Neuron (in vitro differentiated cells): Measurements from ENCODE around the gene CCDC73.
"Not testable (repeated sequence)": the region's sequence is repeated elsewhere in the genome, so short reads cannot be mapped to it uniquely, and the experiment has no call there.

ENCODE experiments used
- H2AFZ ChIP-seq: one replicate; pipeline ENCODE4 v1.6.1; 2013; ENCODE audit warnings: low read depth, mild to moderate bottlenecking, inconsistent platforms, low read length, moderate library complexity
- H3K27me3 ChIP-seq: one replicate; pipeline ENCODE4 v1.6.1; 2013; ENCODE audit warnings: low read length; ENCODE audit not compliant: insufficient read depth
- H3K36me3 ChIP-seq: one replicate; pipeline ENCODE4 v1.6.1; 2013; ENCODE audit warnings: low read length; ENCODE audit not compliant: insufficient read depth
- H3K4me1 ChIP-seq: one replicate; pipeline ENCODE4 v1.6.1; 2013; ENCODE audit warnings: low read length; ENCODE audit not compliant: insufficient read depth
- H3K4me3 ChIP-seq: 2 replicates; pipeline ENCODE4 v1.5.1; 2013; ENCODE audit warnings: mild to moderate bottlenecking, low read length, moderate library complexity
- H3K9me3 ChIP-seq: one replicate; pipeline ENCODE4 v1.6.1; 2013; ENCODE audit warnings: low read length

CCDC73 gene

DNA sequence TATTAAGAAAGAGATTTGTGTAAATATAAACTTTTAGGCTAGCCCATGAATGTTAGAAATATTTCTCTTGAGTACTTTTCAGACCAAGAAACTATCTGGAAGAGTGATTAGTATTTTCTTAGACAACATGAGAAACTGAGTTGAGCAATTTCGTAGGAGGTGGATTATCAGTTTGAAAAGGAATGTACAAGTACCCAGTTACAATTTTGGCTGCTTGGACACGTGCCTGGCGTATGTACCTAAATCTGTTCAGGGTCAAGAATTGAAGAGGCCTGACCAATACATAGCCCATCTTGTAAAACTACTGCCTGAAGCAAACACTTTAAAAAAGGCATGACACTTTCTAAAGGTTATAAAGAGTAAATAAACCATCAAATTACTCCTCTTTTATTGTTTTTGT is 71.1 kb downstream of the CCDC73 start:
- no peak overlapping the region for H3K4me3 ChIP-seq
- H3K4me1 ChIP-seq = no peaks in the 10 kb centered on the region
- H2AFZ ChIP-seq = no peak overlapping the region
- H3K9me3 ChIP-seq = no peaks in the 10 kb centered on the region
- no peaks in the 10 kb centered on the region for H3K36me3 ChIP-seq
- H3K27me3 ChIP-seq = peaks cover 7% of the 10 kb centered on the region

DNA sequence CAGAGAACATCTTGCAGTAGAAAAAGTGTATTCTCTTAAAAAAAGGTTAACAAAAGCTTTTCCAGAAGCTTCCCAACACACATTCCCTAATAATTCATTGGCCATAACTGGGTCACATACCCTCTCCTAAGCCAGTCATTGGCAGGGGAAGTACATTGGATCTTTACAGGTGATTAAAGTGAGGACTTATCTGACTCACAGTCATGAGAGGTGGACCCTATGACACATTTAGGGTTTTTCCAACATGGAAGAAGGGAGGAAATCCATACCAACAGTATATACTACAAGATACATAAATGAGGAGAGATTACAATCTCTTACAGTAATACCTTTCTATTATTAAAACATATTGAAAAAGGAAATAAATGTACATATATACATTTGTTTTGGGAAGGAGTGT is 72.2 kb downstream of the CCDC73 start:
- H3K9me3 ChIP-seq = no peaks in the 10 kb centered on the region
- H3K4me3 ChIP-seq = no peak overlapping the region
- H3K27me3 ChIP-seq = peaks cover 10% of the 10 kb centered on the region
- H3K36me3 ChIP-seq = no peaks in the 10 kb centered on the region
- H2AFZ ChIP-seq = no peak overlapping the region
- H3K4me1 ChIP-seq = no peaks in the 10 kb centered on the region

DNA sequence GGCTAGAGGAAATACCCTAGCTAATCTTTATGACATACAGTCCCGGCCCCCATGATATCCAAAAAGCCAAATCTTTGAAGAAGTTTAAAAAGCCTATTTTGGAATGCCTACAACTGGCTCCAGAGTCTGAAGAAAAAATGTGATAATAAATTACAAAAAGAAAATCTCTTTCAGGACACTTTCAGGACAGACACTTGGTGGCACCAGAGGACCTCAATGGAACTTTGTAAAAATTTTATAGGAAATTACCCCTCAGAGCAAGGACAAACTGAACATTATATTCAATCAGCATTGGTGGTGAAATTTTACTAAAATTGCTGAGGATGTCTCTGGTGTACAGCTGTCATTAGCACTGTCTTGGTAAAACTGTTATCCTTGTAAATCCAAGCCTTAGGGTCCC is 81.0 kb downstream of the CCDC73 start:
- Histone ChIP-seq H3K4me1 (no peaks in the 10 kb centered on the region), H2AFZ (no peak overlapping the region), H3K9me3 (no peaks in the 10 kb centered on the region), H3K27me3 (peaks cover 6% of the 10 kb centered on the region), H3K36me3 (no peaks in the 10 kb centered on the region), H3K4me3 (no peak overlapping the region)

DNA sequence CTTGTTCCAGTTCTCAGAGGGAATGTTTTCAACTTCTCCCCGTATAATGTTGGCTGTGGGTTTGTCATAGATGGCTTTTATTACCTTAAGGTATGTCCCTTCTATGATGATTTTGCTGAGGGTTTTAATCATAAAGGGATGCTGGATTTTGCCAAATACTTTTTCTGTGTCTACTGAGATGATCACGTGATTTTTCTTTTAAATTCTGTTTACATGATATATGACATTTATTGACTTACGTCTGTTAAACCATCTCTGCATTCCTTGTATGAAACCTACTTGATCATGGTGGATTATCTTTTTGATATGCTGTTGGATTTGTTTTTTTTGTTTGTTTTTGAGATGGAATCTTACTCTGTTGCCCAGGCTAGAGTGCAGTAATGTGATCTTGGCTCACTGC is 85.5 kb downstream of the CCDC73 start:
- H3K4me1 ChIP-seq, H3K9me3 ChIP-seq, H2AFZ ChIP-seq, H3K36me3 ChIP-seq, H3K4me3 ChIP-seq, H3K27me3 ChIP-seq: not testable (repeated sequence)

DNA sequence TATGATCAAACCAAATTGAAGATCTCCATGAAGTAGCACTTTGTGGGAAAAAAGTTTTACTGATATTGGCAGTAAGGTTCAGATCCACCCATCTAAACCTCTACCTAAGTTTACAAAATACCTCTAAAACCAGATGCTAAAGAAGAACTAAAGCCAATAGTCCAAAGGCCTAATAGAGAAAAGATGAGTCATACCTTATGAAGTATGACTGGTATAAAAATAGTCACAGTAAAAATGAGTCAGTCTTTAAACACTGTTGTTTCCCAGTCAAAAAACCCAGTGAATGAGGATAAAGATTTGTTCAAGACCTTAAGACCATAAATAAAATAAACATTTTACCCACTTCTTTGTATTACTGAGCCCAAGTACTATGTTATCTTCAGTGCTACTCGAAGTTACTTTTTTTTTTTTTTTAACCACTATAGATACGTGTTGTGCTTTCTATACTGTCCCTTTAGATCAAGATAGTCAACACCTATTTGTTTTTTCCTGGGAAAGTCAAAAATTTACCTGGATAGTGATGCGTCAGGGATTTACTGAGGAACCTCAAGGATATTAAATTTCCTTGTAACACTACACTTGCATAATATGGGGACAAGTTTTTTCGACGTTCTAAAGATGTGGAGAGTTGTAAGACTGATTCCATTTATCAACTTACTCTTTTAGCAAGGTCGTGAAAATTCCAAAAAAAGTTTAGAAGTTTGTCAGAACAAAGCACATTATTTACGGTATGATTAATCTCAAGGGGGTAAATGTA is 87.3 kb downstream of the CCDC73 start:
- Histone ChIP-seq H3K27me3 (peaks cover 2% of the 10 kb centered on the region), H3K36me3 (no peaks in the 10 kb centered on the region), H3K9me3 (no peaks in the 10 kb centered on the region), H3K4me1 (no peaks in the 10 kb centered on the region), H3K4me3 (no peak overlapping the region), H2AFZ (no peak overlapping the region)

DNA sequence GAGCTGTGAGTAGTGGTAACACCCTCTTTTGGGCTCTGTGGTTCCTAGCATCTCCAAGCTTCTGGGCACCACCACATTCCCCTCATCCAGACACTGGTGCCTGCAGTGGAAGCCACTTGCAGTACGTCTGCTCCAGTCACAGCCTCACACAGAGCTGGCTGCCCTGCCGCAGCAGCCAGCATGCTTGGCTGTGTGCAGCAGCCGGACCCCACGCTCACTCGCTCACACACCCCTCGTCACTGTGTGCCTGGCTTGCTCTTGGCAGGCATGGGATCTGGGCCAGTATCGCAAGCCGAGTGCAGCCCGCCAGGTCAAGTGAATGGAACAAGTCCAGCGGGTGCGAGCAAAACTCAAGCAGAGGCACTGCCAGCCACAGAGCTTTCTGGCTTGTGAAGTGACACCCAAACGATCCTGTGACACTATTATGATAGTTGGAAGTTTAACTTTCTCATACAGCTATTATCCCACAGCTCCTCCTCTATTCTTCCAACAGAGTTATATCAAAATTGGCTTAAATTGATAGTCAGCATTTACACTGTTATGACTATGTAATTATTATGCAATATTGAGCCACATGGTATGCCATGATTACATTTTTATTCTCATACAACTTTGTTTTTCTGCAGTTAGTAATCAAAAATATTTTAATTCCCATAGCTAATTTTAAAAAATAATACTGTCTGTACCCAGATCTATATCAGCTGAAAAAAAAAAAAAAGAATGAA is 89.0 kb downstream of the CCDC73 start:
- no peaks in the 10 kb centered on the region for H3K36me3 ChIP-seq
- H2AFZ ChIP-seq = no peak overlapping the region
- H3K4me3 ChIP-seq = no peak overlapping the region
- peaks cover 2% of the 10 kb centered on the region for H3K27me3 ChIP-seq
- H3K4me1 ChIP-seq = no peaks in the 10 kb centered on the region
- H3K9me3 ChIP-seq = no peaks in the 10 kb centered on the region

DNA sequence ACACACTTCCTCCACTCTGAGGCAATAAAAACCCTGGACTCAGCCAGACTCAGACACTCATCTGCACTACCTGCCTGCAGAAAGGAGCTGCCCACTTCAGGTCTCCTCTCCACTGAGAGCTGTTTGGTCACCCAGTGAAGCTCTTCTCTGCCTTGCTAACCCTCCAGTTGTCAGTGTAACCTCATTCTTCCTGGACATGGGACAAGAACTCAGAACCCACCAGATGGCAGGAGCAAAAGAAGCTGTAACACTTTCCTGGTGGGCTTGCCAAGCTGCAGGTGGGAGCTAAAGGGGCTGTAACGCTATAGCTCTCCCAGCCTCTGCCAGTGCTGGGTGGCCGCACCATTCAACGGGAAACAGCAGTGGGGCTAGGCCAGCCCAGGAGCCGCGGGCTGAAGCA is 89.7 kb downstream of the CCDC73 start:
- Histone ChIP-seq H2AFZ (no peak overlapping the region), H3K4me3 (no peak overlapping the region), H3K27me3 (peaks cover 2% of the 10 kb centered on the region), H3K9me3 (no peaks in the 10 kb centered on the region), H3K4me1 (no peaks in the 10 kb centered on the region), H3K36me3 (no peaks in the 10 kb centered on the region)

DNA sequence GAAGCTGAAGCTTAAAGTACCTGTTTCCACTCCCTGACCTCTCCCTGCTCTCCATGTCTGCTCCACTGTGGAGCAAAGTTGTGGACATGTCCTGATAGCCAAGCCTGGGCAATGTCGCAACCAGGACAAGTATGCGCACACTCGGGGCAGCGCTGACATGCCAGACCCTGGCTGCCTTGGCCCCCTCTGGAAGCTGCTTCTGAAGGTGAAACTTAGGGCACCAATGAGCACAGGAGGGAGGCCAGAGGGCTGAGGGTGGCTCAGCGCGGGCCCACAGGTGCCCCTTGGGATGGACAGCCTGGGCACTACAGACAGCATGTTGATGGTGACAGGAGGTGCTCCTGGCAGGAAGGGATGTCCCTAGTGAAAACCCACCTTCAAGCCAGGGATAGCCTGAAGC is 90.2 kb downstream of the CCDC73 start:
- Histone ChIP-seq H3K27me3 (no peaks in the 10 kb centered on the region), H3K4me3 (no peak overlapping the region), H3K36me3 (no peaks in the 10 kb centered on the region), H2AFZ (no peak overlapping the region), H3K4me1 (no peaks in the 10 kb centered on the region), H3K9me3 (no peaks in the 10 kb centered on the region)

DNA sequence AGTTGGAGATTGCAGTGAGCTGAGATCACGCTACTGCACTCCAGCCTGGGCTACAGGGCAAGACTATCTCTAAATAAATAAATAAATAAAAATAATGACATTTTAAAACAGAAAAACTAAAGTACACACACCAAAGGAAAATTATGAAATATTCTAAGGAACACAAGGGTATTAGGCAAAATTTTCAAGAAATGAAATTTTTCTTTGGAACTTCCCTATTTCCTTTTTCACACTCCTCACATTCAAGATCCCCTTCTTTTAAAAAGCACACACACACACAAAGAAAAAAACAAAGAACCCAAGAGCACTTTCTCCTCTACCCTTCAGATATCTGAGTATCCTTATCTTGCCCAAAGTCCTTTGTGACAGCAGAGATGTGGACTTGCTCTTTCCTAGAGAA is 92.8 kb downstream of the CCDC73 start:
- H3K9me3 ChIP-seq = no peaks in the 10 kb centered on the region
- H3K27me3 ChIP-seq = no peaks in the 10 kb centered on the region
- no peak overlapping the region for H3K4me3 ChIP-seq
- no peak overlapping the region for H2AFZ ChIP-seq
- H3K36me3 ChIP-seq = no peaks in the 10 kb centered on the region
- no peaks in the 10 kb centered on the region for H3K4me1 ChIP-seq

DNA sequence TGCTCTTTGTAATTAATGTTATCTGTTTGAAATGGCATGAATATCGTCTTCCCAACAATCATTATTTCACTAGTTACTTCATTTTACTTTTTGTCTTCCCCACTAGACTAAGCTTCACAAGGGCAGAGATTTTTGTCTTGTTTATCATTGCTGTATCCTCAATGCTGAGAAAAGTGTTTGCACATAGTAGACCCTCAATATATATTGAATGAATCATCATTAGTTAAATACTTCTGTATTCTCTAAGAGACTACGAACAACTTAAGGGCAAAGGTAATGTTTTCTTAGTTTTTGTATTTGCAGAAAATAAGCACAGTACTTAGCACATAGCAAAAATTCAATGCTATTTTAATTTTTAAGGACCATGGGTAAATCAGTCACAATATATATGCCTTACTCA is 95.9 kb downstream of the CCDC73 start:
- no peaks in the 10 kb centered on the region for H3K36me3 ChIP-seq
- H3K27me3 ChIP-seq = no peaks in the 10 kb centered on the region
- H3K9me3 ChIP-seq = no peaks in the 10 kb centered on the region
- no peaks in the 10 kb centered on the region for H3K4me1 ChIP-seq
- H2AFZ ChIP-seq = no peak overlapping the region
- H3K4me3 ChIP-seq = no peak overlapping the region

DNA sequence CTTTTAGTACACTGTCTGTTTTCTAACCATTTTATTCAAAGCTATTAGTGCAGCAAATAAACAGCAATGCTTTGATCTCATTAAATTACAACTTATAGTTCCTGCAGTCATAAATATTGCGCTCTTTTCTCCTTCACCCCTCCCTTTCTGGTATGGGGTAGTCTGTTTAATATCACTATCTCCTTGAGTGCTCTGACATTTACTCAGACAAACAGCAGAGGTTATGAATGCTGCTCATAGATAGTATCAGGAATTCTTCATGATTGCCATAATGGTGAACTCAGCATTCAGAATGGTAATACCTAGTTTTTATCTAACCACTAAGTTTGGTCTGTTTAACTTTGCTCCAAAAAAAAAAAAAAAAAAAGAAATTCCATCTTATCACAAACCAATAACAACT is 123.4 kb downstream of the CCDC73 start:
- H3K36me3 ChIP-seq = no peaks in the 10 kb centered on the region
- no peaks in the 10 kb centered on the region for H3K9me3 ChIP-seq
- H3K4me1 ChIP-seq = no peaks in the 10 kb centered on the region
- no peak overlapping the region for H3K4me3 ChIP-seq
- H2AFZ ChIP-seq = no peak overlapping the region
- H3K27me3 ChIP-seq = no peaks in the 10 kb centered on the region

DNA sequence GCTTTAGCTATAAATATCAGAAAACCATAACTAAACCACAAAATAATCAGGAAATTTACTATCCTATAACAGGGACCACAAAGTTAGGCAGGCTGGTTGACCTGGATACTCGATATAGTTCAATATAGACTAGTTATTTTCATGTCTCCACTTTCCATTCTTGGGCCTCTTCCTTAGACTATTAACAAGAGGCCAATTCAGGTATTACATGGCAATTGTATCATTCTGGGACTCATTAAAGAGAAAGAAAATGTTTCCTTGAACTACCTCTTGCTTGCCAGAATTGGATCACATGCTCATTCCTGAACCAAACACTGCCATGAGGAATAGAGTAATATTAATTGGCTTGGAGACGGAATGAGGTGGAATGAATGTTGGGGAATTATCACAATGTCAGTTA is 134.8 kb downstream of the CCDC73 start:
- Histone ChIP-seq H3K36me3 (no peaks in the 10 kb centered on the region), H3K4me3 (no peak overlapping the region), H3K4me1 (no peaks in the 10 kb centered on the region), H2AFZ (no peak overlapping the region), H3K27me3 (no peaks in the 10 kb centered on the region), H3K9me3 (no peaks in the 10 kb centered on the region)

DNA sequence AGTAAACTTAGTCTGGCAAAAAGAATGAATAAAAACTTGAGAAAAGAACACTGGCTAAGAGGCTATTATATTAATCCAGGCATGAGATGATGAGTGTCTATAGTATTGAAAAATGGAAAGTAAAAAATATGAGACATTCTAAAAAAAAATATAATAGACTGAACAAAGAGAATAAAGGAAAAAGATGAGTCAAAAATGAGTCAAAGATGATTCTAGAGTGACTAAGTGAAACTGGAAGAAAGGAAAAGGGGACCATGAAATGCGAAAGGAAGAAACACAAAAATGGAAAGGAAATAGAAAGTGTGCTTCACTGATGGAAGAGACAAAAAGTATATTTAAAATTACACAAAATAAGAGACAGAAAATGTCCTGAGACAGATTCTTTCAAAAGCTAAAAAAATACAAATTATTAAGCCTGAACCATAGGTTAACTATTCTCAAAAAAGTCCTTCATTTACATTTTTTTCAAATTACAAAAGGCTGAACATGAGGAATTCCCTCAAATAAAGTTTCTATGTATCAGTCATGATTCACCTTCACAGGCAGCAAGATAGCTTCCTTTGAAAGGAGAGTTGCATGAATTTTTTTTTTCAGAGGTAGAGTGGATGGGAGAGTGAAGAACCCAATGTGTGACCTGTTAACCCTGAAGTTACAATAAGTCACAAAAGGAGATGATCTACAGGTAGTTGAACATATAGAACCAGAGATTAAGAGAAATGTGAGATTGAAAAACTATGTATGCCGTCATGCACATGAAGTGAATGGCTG is 135.6 kb downstream of the CCDC73 start:
- Histone ChIP-seq H3K9me3 (no peaks in the 10 kb centered on the region), H2AFZ (no peak overlapping the region), H3K4me3 (no peak overlapping the region), H3K27me3 (no peaks in the 10 kb centered on the region), H3K36me3 (no peaks in the 10 kb centered on the region), H3K4me1 (no peaks in the 10 kb centered on the region)
